Retina (tissue), 1 donor: ENCODE data around the gene ZBTB32.
A peak's percentile ranks its signal among the peaks of the same experiment; 100 is the strongest.

ENCODE experiments used
- DNase-seq: peaks from one replicate; pipeline ENCODE4 v3.0.0-alpha.2; 2016

ZBTB32 gene

GRCh38 chr19:35738021-35738886 is 33.9 kb downstream of the ZBTB32 start:
- DNase-seq, result no peak

GRCh38 chr19:35738887-35739229 is 34.5 kb downstream of the ZBTB32 start:
- DNase-seq, result no peak

- DNase-seq, result no peak
Observed at GRCh38 chr19:35739275-35740107, 35.1 kb downstream of the ZBTB32 start.

- DNase-seq, result no peak
Observed at GRCh38 chr19:35740108-35740422, 35.7 kb downstream of the ZBTB32 start.

- DNase-seq, result peak; percentile 98
Observed at GRCh38 chr19:35740423-35741202, 36.3 kb downstream of the ZBTB32 start.

- no peak for DNase-seq
Observed at GRCh38 chr19:35741203-35741515, 36.8 kb downstream of the ZBTB32 start.

- no peak for DNase-seq
Observed at GRCh38 chr19:35742121-35742724, 37.9 kb downstream of the ZBTB32 start, which contains the start of gene IGFLR1. Gene IGFLR1, minus strand, starts transcription at chr19:35742452. Its CDS starts 1,272 bp downstream, at chr19:35741180.

- DNase-seq, result no peak
Observed at GRCh38 chr19:35743640-35744429, 39.5 kb downstream of the ZBTB32 start.

- DNase-seq, result peak; percentile 95
Observed at GRCh38 chr19:35744430-35745327, 40.3 kb downstream of the ZBTB32 start.

- DNase-seq, result peak; percentile 96
Observed at GRCh38 chr19:35745328-35746086, 41.1 kb downstream of the ZBTB32 start, which contains the start of the genes PSENEN and U2AF1L4. Gene PSENEN, plus strand, starts transcription at chr19:35745651. Its CDS starts 280 bp downstream, at chr19:35745931. Gene U2AF1L4, minus strand, starts transcription at chr19:35745418. Its CDS starts 27 bp downstream, at chr19:35745391.

GRCh38 chr19:35746087-35746462 is 41.7 kb downstream of the ZBTB32 start:
- no peak for DNase-seq

GRCh38 chr19:35746531-35746930 is 42.2 kb downstream of the ZBTB32 start:
- no peak for DNase-seq

GRCh38 chr19:35748106-35749020 is 44.0 kb downstream of the ZBTB32 start, which contains the start of gene LIN37:
Gene LIN37, plus strand, starts transcription at chr19:35748576. Its CDS starts 149 bp downstream, at chr19:35748725.
- DNase-seq, result peak; percentile 99

- no peak for DNase-seq
Observed at GRCh38 chr19:35750167-35750566, 45.8 kb downstream of the ZBTB32 start.

- DNase-seq, result no peak
Observed at GRCh38 chr19:35751839-35752745, 47.7 kb downstream of the ZBTB32 start.

- DNase-seq, result no peak
Observed at GRCh38 chr19:35752746-35753350, 48.5 kb downstream of the ZBTB32 start.
